HepG2 (cell line): ENCODE measurements around the gene SDR39U1. TPM values are rescaled to one million over a fixed set of nuclear protein-coding genes. Genes with fewer than 3 reads are reported as not detected.
A peak's percentile ranks its signal among the peaks of the same experiment; 100 is the strongest.

Source experiments
- ATM ChIP-seq: fragments of 450-650 bp; IDR thresholded peaks from 2 replicates; pipeline ENCODE4 v1.7.1; 2017; ENCODE audit warnings: mild to moderate bottlenecking, borderline replicate concordance
- GTF2F1 ChIP-seq: fragments of 150-350 bp; IDR thresholded peaks from 2 replicates; pipeline ENCODE4 v1.6.1; 2014; ENCODE audit warnings: low read length
- ZNF407 ChIP-seq: sonication (generic); formaldehyde crosslinking; IDR thresholded peaks from one replicate; pipeline ENCODE4 v1.5.1; 2020; ENCODE audit warnings: mild to moderate bottlenecking, missing genetic modification reagents; ENCODE audit errors: not compliant biosample characterization
- polyA plus RNA-seq, 8 experiments: library from polyadenylated mRNA; depleted of rRNA in 3 of 8; stranded (reverse) in 7 of 8; unstranded in 1 of 8; fragments of >200 nt; fragmentation: Illumina TruSeq in 4 of 8; extraction: Trizol in 4 of 8; gene quantifications; 2 replicates each; pipeline versions ENCODE4 v1.2.1 to v1.2.3, GENCODE V29; 2011 to 2016; ENCODE audit warnings: low read depth in 4 of 8, missing spikeins in 1 of 8, mixed read lengths in 1 of 8; ENCODE audit not compliant: insufficient read depth in 1 of 8
- total RNA-seq, 5 experiments: library from RNA; depleted of rRNA; stranded (reverse); fragments of >200 nt; fragmentation: Illumina TruSeq; extraction: Trizol; gene quantifications; 2 replicates each; pipeline ENCODE4 v1.2.3, GENCODE V29; 2016; ENCODE audit warnings: low read depth in 1 of 5
- TF ChIP-seq, protein P1 (sequence below): sonication (generic); formaldehyde crosslinking; IDR thresholded peaks from 2 replicates; pipeline ENCODE4 v1.4.0; 2020; ENCODE audit warnings: missing genetic modification reagents
- TF ChIP-seq, protein P2 (sequence below): sonication (generic); formaldehyde crosslinking; IDR thresholded peaks from 2 replicates; pipeline ENCODE4 v1.5.1; 2020; ENCODE audit warnings: mild to moderate bottlenecking, missing genetic modification reagents, moderate library complexity
- TF ChIP-seq, protein P3 (sequence below), 2 experiments: IDR thresholded peaks; 2 replicates each; pipeline ENCODE4 v1.6.1; 2011 to 2012; ENCODE audit warnings: low read length in 2 of 2, borderline replicate concordance in 1 of 2, low read depth in 1 of 2, mild to moderate bottlenecking in 1 of 2, moderate library complexity in 1 of 2
- TF ChIP-seq, protein P4 (sequence below), 2 experiments: fragments of 450-650 bp in 1 of 2; sonication (generic) in 1 of 2; formaldehyde crosslinking; IDR thresholded peaks; 2 replicates each; pipeline versions ENCODE4 v1.5.0 to v1.8.0; 2020 to 2022; ENCODE audit warnings: mild to moderate bottlenecking in 1 of 2, missing genetic modification reagents in 1 of 2

Gene SDR39U1
- total and polyA plus RNA-seq, 2 of the 13 experiments (the other 11 are each of a cell fraction or from before 2014, with no cell fraction given), result 34.4 to 129 TPM

- TF ChIP-seq ZNF407 (CRISPR knock-in tag) (peak; percentile 56), GTF2F1 (no peak), ATM (no peak)
- TF ChIP-seq, protein P1, sequence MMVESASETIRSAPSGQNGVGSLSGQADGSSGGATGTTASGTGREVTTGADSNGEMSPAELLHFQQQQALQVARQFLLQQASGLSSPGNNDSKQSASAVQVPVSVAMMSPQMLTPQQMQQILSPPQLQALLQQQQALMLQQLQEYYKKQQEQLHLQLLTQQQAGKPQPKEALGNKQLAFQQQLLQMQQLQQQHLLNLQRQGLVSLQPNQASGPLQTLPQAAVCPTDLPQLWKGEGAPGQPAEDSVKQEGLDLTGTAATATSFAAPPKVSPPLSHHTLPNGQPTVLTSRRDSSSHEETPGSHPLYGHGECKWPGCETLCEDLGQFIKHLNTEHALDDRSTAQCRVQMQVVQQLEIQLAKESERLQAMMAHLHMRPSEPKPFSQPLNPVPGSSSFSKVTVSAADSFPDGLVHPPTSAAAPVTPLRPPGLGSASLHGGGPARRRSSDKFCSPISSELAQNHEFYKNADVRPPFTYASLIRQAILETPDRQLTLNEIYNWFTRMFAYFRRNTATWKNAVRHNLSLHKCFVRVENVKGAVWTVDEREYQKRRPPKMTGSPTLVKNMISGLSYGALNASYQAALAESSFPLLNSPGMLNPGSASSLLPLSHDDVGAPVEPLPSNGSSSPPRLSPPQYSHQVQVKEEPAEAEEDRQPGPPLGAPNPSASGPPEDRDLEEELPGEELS (CRISPR knock-in tag), result no peak
- TF ChIP-seq, protein P2, sequence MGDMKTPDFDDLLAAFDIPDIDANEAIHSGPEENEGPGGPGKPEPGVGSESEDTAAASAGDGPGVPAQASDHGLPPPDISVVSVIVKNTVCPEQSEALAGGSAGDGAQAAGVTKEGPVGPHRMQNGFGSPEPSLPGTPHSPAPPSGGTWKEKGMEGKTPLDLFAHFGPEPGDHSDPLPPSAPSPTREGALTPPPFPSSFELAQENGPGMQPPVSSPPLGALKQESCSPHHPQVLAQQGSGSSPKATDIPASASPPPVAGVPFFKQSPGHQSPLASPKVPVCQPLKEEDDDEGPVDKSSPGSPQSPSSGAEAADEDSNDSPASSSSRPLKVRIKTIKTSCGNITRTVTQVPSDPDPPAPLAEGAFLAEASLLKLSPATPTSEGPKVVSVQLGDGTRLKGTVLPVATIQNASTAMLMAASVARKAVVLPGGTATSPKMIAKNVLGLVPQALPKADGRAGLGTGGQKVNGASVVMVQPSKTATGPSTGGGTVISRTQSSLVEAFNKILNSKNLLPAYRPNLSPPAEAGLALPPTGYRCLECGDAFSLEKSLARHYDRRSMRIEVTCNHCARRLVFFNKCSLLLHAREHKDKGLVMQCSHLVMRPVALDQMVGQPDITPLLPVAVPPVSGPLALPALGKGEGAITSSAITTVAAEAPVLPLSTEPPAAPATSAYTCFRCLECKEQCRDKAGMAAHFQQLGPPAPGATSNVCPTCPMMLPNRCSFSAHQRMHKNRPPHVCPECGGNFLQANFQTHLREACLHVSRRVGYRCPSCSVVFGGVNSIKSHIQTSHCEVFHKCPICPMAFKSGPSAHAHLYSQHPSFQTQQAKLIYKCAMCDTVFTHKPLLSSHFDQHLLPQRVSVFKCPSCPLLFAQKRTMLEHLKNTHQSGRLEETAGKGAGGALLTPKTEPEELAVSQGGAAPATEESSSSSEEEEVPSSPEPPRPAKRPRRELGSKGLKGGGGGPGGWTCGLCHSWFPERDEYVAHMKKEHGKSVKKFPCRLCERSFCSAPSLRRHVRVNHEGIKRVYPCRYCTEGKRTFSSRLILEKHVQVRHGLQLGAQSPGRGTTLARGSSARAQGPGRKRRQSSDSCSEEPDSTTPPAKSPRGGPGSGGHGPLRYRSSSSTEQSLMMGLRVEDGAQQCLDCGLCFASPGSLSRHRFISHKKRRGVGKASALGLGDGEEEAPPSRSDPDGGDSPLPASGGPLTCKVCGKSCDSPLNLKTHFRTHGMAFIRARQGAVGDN, result peak; percentile 72
- TF ChIP-seq, protein P3, sequence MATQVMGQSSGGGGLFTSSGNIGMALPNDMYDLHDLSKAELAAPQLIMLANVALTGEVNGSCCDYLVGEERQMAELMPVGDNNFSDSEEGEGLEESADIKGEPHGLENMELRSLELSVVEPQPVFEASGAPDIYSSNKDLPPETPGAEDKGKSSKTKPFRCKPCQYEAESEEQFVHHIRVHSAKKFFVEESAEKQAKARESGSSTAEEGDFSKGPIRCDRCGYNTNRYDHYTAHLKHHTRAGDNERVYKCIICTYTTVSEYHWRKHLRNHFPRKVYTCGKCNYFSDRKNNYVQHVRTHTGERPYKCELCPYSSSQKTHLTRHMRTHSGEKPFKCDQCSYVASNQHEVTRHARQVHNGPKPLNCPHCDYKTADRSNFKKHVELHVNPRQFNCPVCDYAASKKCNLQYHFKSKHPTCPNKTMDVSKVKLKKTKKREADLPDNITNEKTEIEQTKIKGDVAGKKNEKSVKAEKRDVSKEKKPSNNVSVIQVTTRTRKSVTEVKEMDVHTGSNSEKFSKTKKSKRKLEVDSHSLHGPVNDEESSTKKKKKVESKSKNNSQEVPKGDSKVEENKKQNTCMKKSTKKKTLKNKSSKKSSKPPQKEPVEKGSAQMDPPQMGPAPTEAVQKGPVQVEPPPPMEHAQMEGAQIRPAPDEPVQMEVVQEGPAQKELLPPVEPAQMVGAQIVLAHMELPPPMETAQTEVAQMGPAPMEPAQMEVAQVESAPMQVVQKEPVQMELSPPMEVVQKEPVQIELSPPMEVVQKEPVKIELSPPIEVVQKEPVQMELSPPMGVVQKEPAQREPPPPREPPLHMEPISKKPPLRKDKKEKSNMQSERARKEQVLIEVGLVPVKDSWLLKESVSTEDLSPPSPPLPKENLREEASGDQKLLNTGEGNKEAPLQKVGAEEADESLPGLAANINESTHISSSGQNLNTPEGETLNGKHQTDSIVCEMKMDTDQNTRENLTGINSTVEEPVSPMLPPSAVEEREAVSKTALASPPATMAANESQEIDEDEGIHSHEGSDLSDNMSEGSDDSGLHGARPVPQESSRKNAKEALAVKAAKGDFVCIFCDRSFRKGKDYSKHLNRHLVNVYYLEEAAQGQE (IDR thresholded peaks at IDR 0.05; ENCODE audit: borderline replicate concordance in 1 of 2, low read depth in 1 of 2, low read length in 2 of 2), result no peak
- TF ChIP-seq, protein P4, sequence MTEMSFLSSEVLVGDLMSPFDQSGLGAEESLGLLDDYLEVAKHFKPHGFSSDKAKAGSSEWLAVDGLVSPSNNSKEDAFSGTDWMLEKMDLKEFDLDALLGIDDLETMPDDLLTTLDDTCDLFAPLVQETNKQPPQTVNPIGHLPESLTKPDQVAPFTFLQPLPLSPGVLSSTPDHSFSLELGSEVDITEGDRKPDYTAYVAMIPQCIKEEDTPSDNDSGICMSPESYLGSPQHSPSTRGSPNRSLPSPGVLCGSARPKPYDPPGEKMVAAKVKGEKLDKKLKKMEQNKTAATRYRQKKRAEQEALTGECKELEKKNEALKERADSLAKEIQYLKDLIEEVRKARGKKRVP (CRISPR knock-in tag; IDR thresholded peaks at IDR 0.05), result no peak
Measured at GRCh38 chr14:24398653-24399446, 43.7 kb downstream of the SDR39U1 start, which contains the start of gene NYNRIN (continued).
